ENCODE results near the gene FAN1. TPM values are rescaled to one million over a fixed set of nuclear protein-coding genes. Genes with fewer than 3 reads are reported as not detected.

Gene FAN1
- total RNA-seq, 4 donors from 2014 or later: 6.0 to 17.7 (median 10.2) TPM

- no peak for TF ChIP-seq CTCF (IDR thresholded peaks at IDR 0.05)
- no peak for TF ChIP-seq POLR2A (IDR thresholded peaks at IDR 0.05)
- no peak for DNase-seq
- Histone ChIP-seq H3K9me3 (no peaks in the 10 kb centered on the region), H3K36me3 (peaks cover 28 to 100% (median 51%) of the 10 kb centered on the region in 3 donors), H3K27me3 (no peaks in the 10 kb centered on the region), H3K4me1 (peaks cover 0 to 10% (median 0%) of the 10 kb centered on the region in 3 donors), H3K4me3 (no peak overlapping the region), H3K27ac (peak overlapping the region in 1 of 4 donors; percentile 30)
- intact Hi-C loops (cut with DNase I): no loop called here
- WGBS, 2 donors: 42 to 69% methylated on average over 6 of the region's 7 CpGs
These were observed 50.1 kb downstream of the FAN1 start for GRCh38 chr15:30953731-30954378.

- no peaks in the 10 kb centered on the region for H3K27me3 ChIP-seq
These were observed 51.0 kb downstream of the FAN1 start for GRCh38 chr15:30954674-30955073.

DNA sequence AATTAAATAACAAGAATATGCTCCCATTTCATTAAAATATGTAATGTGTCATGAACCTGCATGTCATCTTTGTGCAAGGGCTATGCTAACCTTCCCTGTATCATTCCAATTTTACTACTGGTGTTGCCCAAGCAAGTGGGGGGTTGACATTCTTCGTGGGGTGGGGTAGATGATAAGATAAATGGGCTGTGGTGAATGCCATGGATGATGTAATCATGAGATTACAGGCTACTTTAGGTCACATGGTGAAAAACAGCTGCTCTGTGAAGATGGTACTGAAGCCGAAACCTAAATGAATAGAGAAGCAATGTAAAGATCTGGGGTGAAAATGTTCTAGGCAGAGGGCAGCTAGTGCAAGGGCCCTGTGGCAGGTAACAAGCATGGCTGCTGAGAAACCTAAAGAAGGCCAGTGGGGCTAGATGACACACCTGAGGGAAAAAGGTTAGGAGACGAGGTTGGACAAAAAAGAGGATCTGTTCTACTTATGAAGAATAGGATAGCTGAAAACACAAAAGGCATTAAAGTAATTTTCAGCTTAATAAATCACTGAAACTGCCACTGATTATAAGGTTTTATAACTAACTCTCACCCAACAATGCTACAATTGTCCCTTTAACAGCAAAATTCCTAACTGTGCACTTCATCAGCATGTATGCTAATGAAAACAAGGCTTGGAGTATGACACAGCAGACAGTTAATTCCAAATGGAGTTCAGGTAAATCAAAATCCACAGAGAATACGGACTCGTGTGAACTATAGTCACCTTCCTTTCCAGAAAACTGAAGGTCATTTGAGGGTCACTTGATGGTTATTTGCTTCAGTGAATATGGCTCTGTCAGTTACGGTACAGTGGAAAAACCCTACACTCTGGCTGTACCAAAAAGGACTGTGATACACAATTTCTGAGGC, 52.8 kb downstream of the FAN1 start:
- no peak for DNase-seq
- Histone ChIP-seq H3K4me3 (no peak overlapping the region), H3K27ac (no peak overlapping the region), H3K36me3 (peaks cover 26 to 100% (median 51%) of the 10 kb centered on the region in 3 donors), H3K27me3 (no peaks in the 10 kb centered on the region), H3K9me3 (no peaks in the 10 kb centered on the region), H3K4me1 (peaks cover 0 to 15% (median 0%) of the 10 kb centered on the region in 3 donors)
- intact Hi-C loops (cut with DNase I): no loop called here
- no peak for TF ChIP-seq CTCF (IDR thresholded peaks at IDR 0.05)
- no peak for TF ChIP-seq POLR2A (IDR thresholded peaks at IDR 0.05)
- WGBS, 2 donors: 88 to 90% methylated on average over 6 of the region's 6 CpGs

More at GRCh38 chr15:30954674-30955073, 51.0 kb downstream of the FAN1 start:
- 77 to 91% methylated on average over 1 of the region's 1 CpG for WGBS, 2 donors
- no peak for DNase-seq
- intact Hi-C loops (cut with DNase I): no loop called here
- no peak overlapping the region for H3K27ac ChIP-seq
- no peak overlapping the region for H3K4me3 ChIP-seq
- peaks cover 0 to 10% (median 0%) of the 10 kb centered on the region in 3 donors for H3K4me1 ChIP-seq
- no peaks in the 10 kb centered on the region for H3K9me3 ChIP-seq
- no peak for TF ChIP-seq POLR2A (IDR thresholded peaks at IDR 0.05)
- no peak for TF ChIP-seq CTCF (IDR thresholded peaks at IDR 0.05)
- H3K36me3 ChIP-seq: peaks cover 28 to 100% (median 51%) of the 10 kb centered on the region in 3 donors

DNA sequence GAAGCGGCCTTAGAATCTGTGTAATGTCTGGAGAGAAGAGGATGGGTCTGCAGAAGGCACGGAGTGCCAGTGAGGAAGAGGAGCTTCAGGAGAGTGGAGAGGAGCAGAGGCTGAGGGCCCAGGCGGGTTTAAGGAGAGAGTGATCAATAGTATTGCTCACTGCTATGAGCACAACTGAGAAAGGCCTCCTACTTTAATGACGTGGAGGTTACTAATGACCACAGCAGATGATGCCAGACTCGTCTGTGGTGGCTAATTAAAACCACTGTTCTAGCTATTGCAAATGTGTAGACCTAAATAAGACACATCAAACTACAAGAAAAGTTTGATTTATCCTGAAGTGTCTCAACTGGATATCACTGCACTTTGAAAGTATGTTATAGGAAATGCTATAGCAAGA, 54.5 kb downstream of the FAN1 start:
- 91 to 93% methylated on average over 5 of the region's 5 CpGs for WGBS, 2 donors
- H3K4me1 ChIP-seq: peaks cover 3 to 33% (median 9%) of the 10 kb centered on the region in 3 donors
- H3K27me3 ChIP-seq: no peaks in the 10 kb centered on the region
- peaks cover 8 to 97% (median 35%) of the 10 kb centered on the region in 3 donors for H3K36me3 ChIP-seq
- H3K27ac ChIP-seq: no peak overlapping the region
- no peaks in the 10 kb centered on the region for H3K9me3 ChIP-seq
- TF ChIP-seq CTCF (IDR thresholded peaks at IDR 0.05): no peak
- no peak for TF ChIP-seq POLR2A (IDR thresholded peaks at IDR 0.05)
- intact Hi-C loops (cut with DNase I): no loop called here
- no peak for DNase-seq
- H3K4me3 ChIP-seq: no peak overlapping the region

- DNase-seq: no peak
- Histone ChIP-seq H3K27ac (no peak overlapping the region), H3K4me3 (no peak overlapping the region), H3K27me3 (no peaks in the 10 kb centered on the region), H3K4me1 (peaks cover 3 to 24% (median 9%) of the 10 kb centered on the region in 3 donors), H3K9me3 (no peaks in the 10 kb centered on the region), H3K36me3 (peaks cover 6 to 96% (median 16%) of the 10 kb centered on the region in 3 donors)
- no peak for TF ChIP-seq CTCF (IDR thresholded peaks at IDR 0.05)
- TF ChIP-seq POLR2A (IDR thresholded peaks at IDR 0.05): no peak
- intact Hi-C loops (cut with DNase I): no loop called here
These were observed 58.4 kb downstream of the FAN1 start for GRCh38 chr15:30962079-30962478.
